HuH-7 (cell line): Measurements from ENCODE around the gene EME2.

ENCODE experiments used
- DNase-seq: peaks from one replicate; pipeline ENCODE4 v3.0.0; 2011; ENCODE audit warnings: low spot score

EME2 gene

GRCh38 chr16:1818873-1819525, 46.4 kb downstream of the EME2 start:
- DNase-seq: no peak

GRCh38 chr16:1819611-1820010, 47.0 kb downstream of the EME2 start:
- DNase-seq: no peak

GRCh38 chr16:1820096-1820945, 47.7 kb downstream of the EME2 start:
- no peak for DNase-seq

- no peak for DNase-seq
Observed at GRCh38 chr16:1820946-1821290, 48.3 kb downstream of the EME2 start.

- no peak for DNase-seq
Observed at GRCh38 chr16:1821861-1822611, 49.4 kb downstream of the EME2 start.

GRCh38 chr16:1822801-1823200, 50.2 kb downstream of the EME2 start:
- no peak for DNase-seq

GRCh38 chr16:1823821-1824220, 51.2 kb downstream of the EME2 start:
- peak; percentile 57 for DNase-seq

- no peak for DNase-seq
Observed at GRCh38 chr16:1825381-1825863, 52.8 kb downstream of the EME2 start.
